ENCODE data around the gene FUT8. TPM values are rescaled to one million over a fixed set of nuclear protein-coding genes. Genes with fewer than 3 reads are reported as not detected.
"Not testable (repeated sequence)": the region's sequence is repeated elsewhere in the genome, so short reads cannot be mapped to it uniquely, and the experiment has no call there.

FUT8 gene
- polyA plus RNA-seq, 1 of the 3 experiments (the other 2 are of a cell fraction) = 31.7 TPM

DNA sequence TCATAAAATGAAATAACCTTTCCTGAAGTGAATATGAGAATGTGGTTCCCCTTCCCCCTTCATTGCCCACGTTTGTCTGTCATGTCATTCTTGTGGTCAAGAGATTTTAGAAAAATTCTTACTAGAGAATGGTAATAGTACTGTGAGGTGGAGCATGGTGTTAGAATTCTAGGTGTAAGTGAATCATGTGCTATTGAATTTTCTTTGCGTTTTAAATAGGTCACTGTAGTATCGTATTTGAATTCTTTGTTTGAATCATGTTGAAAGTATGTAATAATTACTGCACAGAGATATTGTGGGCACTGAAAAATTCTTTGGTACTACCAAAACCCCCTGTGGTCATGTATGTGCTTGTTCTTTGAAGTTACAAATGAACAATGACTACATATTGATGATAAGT is 49.9 kb downstream of the FUT8 start (continued):
- TF ChIP-seq TEAD4 (IDR thresholded peaks at IDR 0.05; ENCODE audit: borderline replicate concordance, insufficient read depth) (0 out of 2 replicates have a peak, but pooled peaks have one; percentile 14), TCF12 (IDR thresholded peaks at IDR 0.05) (no peak), EP300 (IDR thresholded peaks at IDR 0.05; ENCODE audit: borderline replicate concordance in 1 of 2, low read depth in 1 of 2, low read length in 1 of 2) (no peak), TAF1 (IDR thresholded peaks at IDR 0.05; ENCODE audit: borderline replicate concordance, low read depth, low read length) (no peak), SMC3 (IDR thresholded peaks at IDR 0.05; ENCODE audit: low read depth, low read length) (no peak), FOSL2 (IDR thresholded peaks at IDR 0.05; ENCODE audit: borderline replicate concordance, low read depth) (peak; percentile 6; the same call in 1 of the 2 replicates), FOXM1 (IDR thresholded peaks at IDR 0.05; ENCODE audit: low read depth) (no peak), RCOR1 (IDR thresholded peaks at IDR 0.05; ENCODE audit: low read length) (no peak)
- TF ChIP-seq, protein P1, sequence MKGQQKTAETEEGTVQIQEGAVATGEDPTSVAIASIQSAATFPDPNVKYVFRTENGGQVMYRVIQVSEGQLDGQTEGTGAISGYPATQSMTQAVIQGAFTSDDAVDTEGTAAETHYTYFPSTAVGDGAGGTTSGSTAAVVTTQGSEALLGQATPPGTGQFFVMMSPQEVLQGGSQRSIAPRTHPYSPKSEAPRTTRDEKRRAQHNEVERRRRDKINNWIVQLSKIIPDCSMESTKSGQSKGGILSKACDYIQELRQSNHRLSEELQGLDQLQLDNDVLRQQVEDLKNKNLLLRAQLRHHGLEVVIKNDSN (IDR thresholded peaks at IDR 0.05; ENCODE audit: borderline replicate concordance, low read depth) = no peak

DNA sequence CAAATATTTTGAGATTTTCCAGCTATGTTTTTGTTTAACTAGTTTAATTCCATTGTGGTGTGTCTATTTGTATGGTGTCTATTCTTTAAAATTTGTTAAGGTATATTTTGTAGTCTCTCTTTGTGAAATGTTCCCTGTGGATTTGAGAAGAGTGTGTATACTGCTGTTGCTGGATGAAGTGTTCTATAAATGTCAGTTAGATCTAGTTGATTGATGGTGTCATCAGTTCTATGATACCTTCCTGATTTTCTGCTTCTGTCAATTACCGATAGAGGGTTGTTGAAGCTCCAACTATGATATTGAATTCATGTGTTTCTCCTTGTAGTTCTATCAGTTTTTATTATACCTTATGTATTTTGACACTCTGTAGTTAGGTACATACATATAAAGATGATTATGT is 53.1 kb downstream of the FUT8 start:
- Histone ChIP-seq H3K27me3 (ENCODE audit: insufficient read depth) (no peaks in the 10 kb centered on the region), H3K4me2 (no peak overlapping the region), H3K9me3 (no peaks in the 10 kb centered on the region), H3F3A (replicated peaks; ENCODE audit: insufficient read depth) (peaks cover 17% of the 10 kb centered on the region), H2AFZ (ENCODE audit: low read depth) (no peak overlapping the region), H3K4me3 (ENCODE audit: low read depth in 2 of 2, low read length in 1 of 2) (no peak overlapping the region), H3K4me1 (ENCODE audit: control insufficient read depth in 1 of 2, insufficient read depth in 2 of 2, low read depth in 1 of 2, low read length in 1 of 2) (peaks cover 3 to 12% of the 10 kb centered on the region in 2 experiments; a peak in 2 of 4 replicates), H4K20me1 (ENCODE audit: insufficient read depth) (peaks cover 7% of the 10 kb centered on the region), H3K79me2 (ENCODE audit: insufficient read depth) (peaks cover 66% of the 10 kb centered on the region), H3K27ac (ENCODE audit: low read depth in 2 of 2, low read length in 1 of 2) (no peak overlapping the region), H3K9me2 (no peaks in the 10 kb centered on the region), H3K36me3 (replicated peaks in 1 of 2; ENCODE audit: control insufficient read depth in 1 of 2, insufficient read depth in 2 of 2, low read length in 1 of 2) (peaks cover under 1 to 14% of the 10 kb centered on the region in 2 experiments), H3K9ac (no peak overlapping the region)
- DNase-seq = no peak
- POLR2A ChIA-PET = no interaction called here
- TF ChIP-seq YY1 (IDR thresholded peaks at IDR 0.05; ENCODE audit: low read depth) = no peak
- TF ChIP-seq, protein P2, sequence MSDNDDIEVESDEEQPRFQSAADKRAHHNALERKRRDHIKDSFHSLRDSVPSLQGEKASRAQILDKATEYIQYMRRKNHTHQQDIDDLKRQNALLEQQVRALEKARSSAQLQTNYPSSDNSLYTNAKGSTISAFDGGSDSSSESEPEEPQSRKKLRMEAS (IDR thresholded peaks at IDR 0.05; ENCODE audit: low read depth) = no peak
- CTCF ChIA-PET = interaction anchor here (0.6 to 1.4 kb wide), 2 partner anchors 10 to 166 kb away, joined by 3 read pairs; no protein-coding TSS in a partner anchor
- 100% methylated on average over 1 of the region's 1 CpG for WGBS (ENCODE audit: low lambda C conversion rate)

DNA sequence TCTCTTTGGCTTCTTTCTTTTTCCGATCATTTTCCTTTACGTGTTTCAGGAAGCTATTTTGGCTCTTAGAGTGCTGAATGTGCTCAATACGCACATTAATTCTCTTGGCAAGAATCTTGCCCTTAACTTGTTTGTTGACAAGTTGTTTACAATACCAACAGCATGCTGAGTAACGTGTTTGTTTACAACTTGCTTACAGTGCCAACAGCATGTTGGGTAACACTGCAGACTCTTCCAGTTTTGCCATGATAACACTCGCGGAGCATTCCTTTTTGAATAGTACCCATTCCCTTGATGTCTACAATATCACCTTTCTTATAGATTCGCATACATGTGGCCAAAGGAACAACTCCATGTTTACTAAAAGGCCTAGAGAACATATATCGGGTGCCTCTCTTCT is 55.4 kb downstream of the FUT8 start:
- H3K9me2 ChIP-seq; H3K4me3 ChIP-seq (ENCODE audit: low read depth in 2 of 2, low read length in 1 of 2); H3F3A ChIP-seq (replicated peaks; ENCODE audit: insufficient read depth); H3K9ac ChIP-seq; H3K9me3 ChIP-seq; H3K4me2 ChIP-seq; POLR2A ChIA-PET; H3K27ac ChIP-seq (ENCODE audit: low read depth in 2 of 2, low read length in 1 of 2); H4K20me1 ChIP-seq (ENCODE audit: insufficient read depth); H2AFZ ChIP-seq (ENCODE audit: low read depth); H3K27me3 ChIP-seq (ENCODE audit: insufficient read depth); CTCF ChIA-PET; DNase-seq: not testable (repeated sequence)
- WGBS (ENCODE audit: low lambda C conversion rate) = 92% methylated on average over 8 of the region's 8 CpGs
- Histone ChIP-seq H3K36me3 (replicated peaks in 1 of 2; ENCODE audit: control insufficient read depth in 1 of 2, insufficient read depth in 2 of 2, low read length in 1 of 2) (peaks cover 0 to 12% of the 10 kb centered on the region in 2 experiments), H3K79me2 (ENCODE audit: insufficient read depth) (peaks cover 76% of the 10 kb centered on the region), H3K4me1 (ENCODE audit: control insufficient read depth in 1 of 2, insufficient read depth in 2 of 2, low read depth in 1 of 2, low read length in 1 of 2) (peaks cover 0 to 17% of the 10 kb centered on the region in 2 experiments; a peak in 2 of 4 replicates)
